T-cell (primary cell): ENCODE data around the gene EIF3B. TPM values are rescaled to one million over a fixed set of nuclear protein-coding genes. Genes with fewer than 3 reads are reported as not detected.
"Not testable (repeated sequence)": the region's sequence is repeated elsewhere in the genome, so short reads cannot be mapped to it uniquely, and the experiment has no call there.

Experiments used
- ATAC-seq, 4 experiments: fragments of 200-7000 bp in 3 of 4; fragments of 150-1000 bp in 1 of 4; cut with Tn5 transposase; replicated peaks in 1 of 4; 1 replicate in 3 of 4; 2 replicates in 1 of 4; pipeline ENCODE4 v1.10.0; 2021; ENCODE audit warnings: moderate library complexity in 3 of 4, mild to moderate bottlenecking in 2 of 4, moderate number of reproducible peaks in 1 of 4
- CTCF ChIA-PET, 2 donors: fragments of 300-600 bp; sonication (Branson Sonifier 250); formaldehyde crosslinking; loops; one replicate each; lab custom pipeline; 2022; ENCODE audit warnings: antibody characterized with exemption in 2 of 2; lab: Charles Lee
- POLR2A ChIA-PET, 2 donors: fragments of 300-600 bp; sonication (Branson Sonifier 250); formaldehyde crosslinking; loops; one replicate each; lab custom pipeline; 2022; ENCODE audit warnings: antibody characterized with exemption in 2 of 2; lab: Charles Lee
- DNase-seq, 35 experiments: peaks; one replicate each; pipeline versions ENCODE4 v3.0.0 to v3.0.0-alpha.2; 2013 to 2023
- H3K27ac ChIP-seq: one replicate; pipeline ENCODE4 v1.5.1; 2013; ENCODE audit warnings: low read length
- H3K27me3 ChIP-seq, 2 experiments: replicated peaks in 1 of 2; 1 replicate in 1 of 2; 2 replicates in 1 of 2; pipeline versions ENCODE4 v1.6.1 to v1.7.0; 2013; ENCODE audit warnings: low read length in 1 of 2, mixed read lengths in 1 of 2; ENCODE audit not compliant: control insufficient read depth in 2 of 2, insufficient read depth in 2 of 2; ENCODE audit errors: extremely low read depth in 1 of 2
- H3K36me3 ChIP-seq, 2 donors: 1 replicate in 1 of 2; 2 replicates in 1 of 2; pipeline versions ENCODE4 v1.6.1 to v1.7.0; 2013; ENCODE audit warnings: low read length in 1 of 2; ENCODE audit not compliant: control insufficient read depth in 2 of 2, insufficient read depth in 1 of 2; ENCODE audit errors: extremely low read depth in 1 of 2
- H3K4me1 ChIP-seq, 2 experiments: 1 replicate in 1 of 2; 2 replicates in 1 of 2; pipeline versions ENCODE4 v1.6.1 to v1.7.0; 2013; ENCODE audit warnings: low read length in 2 of 2, mixed read lengths in 1 of 2; ENCODE audit not compliant: insufficient read depth in 2 of 2, control insufficient read depth in 1 of 2; ENCODE audit errors: extremely low read depth in 1 of 2
- H3K4me3 ChIP-seq, 2 donors: 1 replicate in 1 of 2; 2 replicates in 1 of 2; pipeline versions ENCODE4 v1.5.1 to v1.7.0; 2013; ENCODE audit warnings: mild to moderate bottlenecking in 2 of 2, low read length in 1 of 2, moderate library complexity in 1 of 2; ENCODE audit not compliant: control insufficient read depth in 1 of 2; ENCODE audit errors: extremely low read depth in 1 of 2
- H3K9me3 ChIP-seq: 2 replicates; pipeline ENCODE4 v1.7.0; 2013
- H3K27ac Mint-ChIP-seq, 2 donors: one replicate each; pipeline ENCODE4 v1.8.0; 2020 to 2021; ENCODE audit warnings: mild to moderate bottlenecking in 2 of 2, mixed read lengths in 2 of 2
- H3K27me3 Mint-ChIP-seq, 2 donors: one replicate each; pipeline ENCODE4 v1.8.0; 2021 to 2022; ENCODE audit warnings: mixed read lengths in 2 of 2
- H3K36me3 Mint-ChIP-seq: one replicate; pipeline ENCODE4 v1.8.0; 2021; ENCODE audit warnings: mixed read lengths
- H3K4me1 Mint-ChIP-seq, 3 donors: one replicate each; pipeline ENCODE4 v1.8.0; 2020 to 2022; ENCODE audit warnings: mixed read lengths in 3 of 3, mild to moderate bottlenecking in 1 of 3
- H3K4me3 Mint-ChIP-seq, 3 donors: one replicate each; pipeline ENCODE4 v1.8.0; 2020 to 2022; ENCODE audit warnings: mild to moderate bottlenecking in 3 of 3, mixed read lengths in 3 of 3, moderate library complexity in 3 of 3
- H3K9me3 Mint-ChIP-seq, 3 donors: one replicate each; pipeline ENCODE4 v1.8.0; 2020 to 2022; ENCODE audit warnings: mixed read lengths in 3 of 3
- WGBS: methylation state at CpG from one replicate; pipeline ENCODE4 v1.1.5; 2013; ENCODE audit warnings: missing lambda C conversion rate; ENCODE audit not compliant: insufficient coverage; 5-methylcytosine and 5-hydroxymethylcytosine counted together
- total RNA-seq, 35 experiments: library from RNA in 6 of 35; stranded (reverse) in 6 of 35; fragments of 120-200 nt in 1 of 35; gene quantifications; one replicate each; pipeline versions ENCODE4 v1.2.1 to v1.2.4 and lab custom pipeline; 2013 to 2026

The EIF3B gene
- total RNA-seq, 5 donors from 2014 or later (not counting 1 experiment from before 2014, with no cell fraction given) = 150 to 169 (median 165) TPM

GRCh38 chr7:2376351-2377154 lies 21.9 kb downstream of the EIF3B start:
- ATAC-seq (no peak), DNase-seq (no peak)
- Mint-ChIP-seq H3K4me1 (peaks cover 0 to 16% (median 5%) of the 10 kb centered on the region in 3 donors), H3K27me3 (no peaks in the 10 kb centered on the region), H3K4me3 (no peak overlapping the region), H3K9me3 (no peaks in the 10 kb centered on the region), H3K36me3 (peaks cover 74% of the 10 kb centered on the region), H3K27ac (no peak overlapping the region)
- ChIA-PET CTCF (no interaction called here), POLR2A (interaction anchor here in 1 of 2 donors (0.5 to 0.6 kb wide), 2 partner anchors 23 to 656 kb away, joined by 5 read pairs; no protein-coding TSS in a partner anchor)
- Histone ChIP-seq H3K27me3 (no peaks in the 10 kb centered on the region), H3K9me3 (no peaks in the 10 kb centered on the region), H3K27ac (no peak overlapping the region), H3K4me1 (no peaks in the 10 kb centered on the region), H3K4me3 (no peak overlapping the region), H3K36me3 (peaks cover 36 to 95% of the 10 kb centered on the region in 2 donors)
- WGBS = 95% methylated on average over 26 of the region's 27 CpGs

GRCh38 chr7:2377492-2377891 lies 22.9 kb downstream of the EIF3B start:
- H3K4me3 ChIP-seq, H3K27ac Mint-ChIP-seq, H3K27ac ChIP-seq, H3K27me3 ChIP-seq, H3K4me3 Mint-ChIP-seq, H3K4me1 ChIP-seq, H3K27me3 Mint-ChIP-seq, H3K9me3 Mint-ChIP-seq, ATAC-seq, DNase-seq, H3K9me3 ChIP-seq: not testable (repeated sequence)
- Mint-ChIP-seq H3K36me3 (peaks cover 69% of the 10 kb centered on the region), H3K4me1 (peaks cover 0 to 16% (median 5%) of the 10 kb centered on the region in 3 donors)
- CTCF ChIA-PET = interaction anchor here in 1 of 2 donors (0.6 kb wide), 1 partner anchor 1068 kb away, joined by 3 read pairs; no protein-coding TSS in a partner anchor
- H3K36me3 ChIP-seq = peaks cover 33 to 88% of the 10 kb centered on the region in 2 donors
- WGBS = 100% methylated on average over 6 of the region's 18 CpGs
- POLR2A ChIA-PET = interaction anchor here in 1 of 2 donors (0.7 kb wide), 2 partner anchors 22 to 72 kb away, joined by 3 to 5 read pairs; no protein-coding TSS in a partner anchor

- POLR2A ChIA-PET = interaction anchor here in 1 of 2 donors (0.7 kb wide), 1 partner anchor 71 kb away, joined by 3 read pairs; no protein-coding TSS in a partner anchor
- Mint-ChIP-seq H3K4me1 (peaks cover 0 to 16% (median 5%) of the 10 kb centered on the region in 3 donors), H3K36me3 (peaks cover 63% of the 10 kb centered on the region)
- H3K27ac Mint-ChIP-seq, DNase-seq, ATAC-seq, H3K4me3 ChIP-seq, H3K9me3 Mint-ChIP-seq, H3K27ac ChIP-seq, H3K27me3 ChIP-seq, H3K27me3 Mint-ChIP-seq, H3K9me3 ChIP-seq, H3K4me3 Mint-ChIP-seq, H3K4me1 ChIP-seq: not testable (repeated sequence)
- peaks cover 28 to 82% of the 10 kb centered on the region in 2 donors for H3K36me3 ChIP-seq
- WGBS = 97% methylated on average over 11 of the region's 18 CpGs
- CTCF ChIA-PET = interaction anchor here (0.6 to 0.7 kb wide), 3 partner anchors 13 to 1069 kb away, joined by 3 to 4 read pairs (median 3); no protein-coding TSS in a partner anchor
Observed at GRCh38 chr7:2378125-2378524, 23.5 kb downstream of the EIF3B start.

- no peak overlapping the region for H3K4me3 ChIP-seq
- H3K4me1 ChIP-seq = no peaks in the 10 kb centered on the region
- ATAC-seq = no peak
- Mint-ChIP-seq H3K36me3 (peaks cover 60% of the 10 kb centered on the region), H3K9me3 (no peaks in the 10 kb centered on the region), H3K4me3 (no peak overlapping the region), H3K27me3 (no peaks in the 10 kb centered on the region), H3K4me1 (peaks cover 0 to 16% (median 5%) of the 10 kb centered on the region in 3 donors), H3K27ac (no peak overlapping the region)
- DNase-seq = no peak
- ChIA-PET CTCF (interaction anchor here in 1 of 2 donors (0.6 kb wide), 1 partner anchor 259 kb away, joined by 4 read pairs; no protein-coding TSS in a partner anchor), POLR2A (no interaction called here)
- WGBS = 97% methylated on average over 17 of the region's 20 CpGs
- no peak overlapping the region for H3K27ac ChIP-seq
- no peaks in the 10 kb centered on the region for H3K27me3 ChIP-seq
- peaks cover 23 to 71% of the 10 kb centered on the region in 2 donors for H3K36me3 ChIP-seq
- no peaks in the 10 kb centered on the region for H3K9me3 ChIP-seq
Observed at GRCh38 chr7:2379161-2379560, 24.5 kb downstream of the EIF3B start.

GRCh38 chr7:2379821-2380450 lies 25.3 kb downstream of the EIF3B start:
- no peaks in the 10 kb centered on the region for H3K9me3 ChIP-seq
- no peaks in the 10 kb centered on the region for H3K4me1 ChIP-seq
- H3K36me3 ChIP-seq = peaks cover 23 to 64% of the 10 kb centered on the region in 2 donors
- peaks cover 0 to 16% (median 5%) of the 10 kb centered on the region in 3 donors for H3K4me1 Mint-ChIP-seq
- H3K27me3 Mint-ChIP-seq = no peaks in the 10 kb centered on the region
- H3K27ac Mint-ChIP-seq = no peak overlapping the region
- no peak overlapping the region for H3K27ac ChIP-seq
- DNase-seq (no peak), ATAC-seq (no peak)
- H3K9me3 Mint-ChIP-seq = no peaks in the 10 kb centered on the region
- POLR2A ChIA-PET = no interaction called here
- CTCF ChIA-PET = interaction anchor here in 1 of 2 donors (0.6 kb wide), 1 partner anchor 258 kb away, joined by 4 read pairs; no protein-coding TSS in a partner anchor
- 97% methylated on average over 32 of the region's 34 CpGs for WGBS
- peaks cover 59% of the 10 kb centered on the region for H3K36me3 Mint-ChIP-seq
- no peak overlapping the region for H3K4me3 Mint-ChIP-seq
- no peaks in the 10 kb centered on the region for H3K27me3 ChIP-seq
- no peak overlapping the region for H3K4me3 ChIP-seq

GRCh38 chr7:2380461-2380860 lies 25.8 kb downstream of the EIF3B start:
- H3K27ac Mint-ChIP-seq = no peak overlapping the region
- CTCF ChIA-PET = no interaction called here

More at GRCh38 chr7:2380461-2380860, 25.8 kb downstream of the EIF3B start:
- ATAC-seq (no peak), DNase-seq (no peak)
- Histone ChIP-seq H3K4me1 (no peaks in the 10 kb centered on the region), H3K9me3 (no peaks in the 10 kb centered on the region), H3K4me3 (no peak overlapping the region), H3K36me3 (peaks cover 23 to 58% of the 10 kb centered on the region in 2 donors), H3K27me3 (no peaks in the 10 kb centered on the region), H3K27ac (no peak overlapping the region)
- Mint-ChIP-seq H3K36me3 (peaks cover 54% of the 10 kb centered on the region), H3K4me3 (no peak overlapping the region), H3K9me3 (no peaks in the 10 kb centered on the region), H3K4me1 (peaks cover 0 to 16% (median 5%) of the 10 kb centered on the region in 3 donors), H3K27me3 (no peaks in the 10 kb centered on the region)
- WGBS = 94% methylated on average over 17 of the region's 23 CpGs
- POLR2A ChIA-PET = no interaction called here
